HEK293 (cell line): Measurements from ENCODE around the gene ECE1.

ENCODE experiments used
- CTCF ChIA-PET: fragments of 350-600 bp; formaldehyde crosslinking; extraction: SDS; loops from one replicate; lab custom pipeline; 2021; ENCODE audit warnings: antibody characterized with exemption; lab: Yijun Ruan, JAX
- POLR2A ChIA-PET: fragments of 300-600 bp; formaldehyde crosslinking; extraction: SDS; loops from one replicate; lab custom pipeline; 2020; ENCODE audit warnings: antibody characterized with exemption, inconsistent platforms; lab: Yijun Ruan, JAX
- H3K27ac ChIP-seq: fragments of 200-500 bp; sonication (Bioruptor generic); 2 replicates; pipeline ENCODE4 v1.5.1; 2014; ENCODE audit warnings: low read depth, low read length, control low read depth, inconsistent platforms; ENCODE audit errors: extremely low read depth
- H3K36me3 ChIP-seq, 2 experiments: fragments of 200-500 bp in 1 of 2; sonication (Bioruptor generic) in 1 of 2; 1 replicate in 1 of 2; 2 replicates in 1 of 2; pipeline ENCODE4 v1.5.1; 2014 to 2017; ENCODE audit warnings: inconsistent platforms in 2 of 2, low read length in 2 of 2; ENCODE audit not compliant: control insufficient read depth in 2 of 2, insufficient read depth in 1 of 2
- H3K4me1 ChIP-seq: fragments of 200-500 bp; sonication (Bioruptor generic); 2 replicates; pipeline ENCODE4 v1.5.1; 2014; ENCODE audit warnings: mild to moderate bottlenecking, low read length, inconsistent platforms; ENCODE audit not compliant: control insufficient read depth, insufficient read depth
- H3K4me3 ChIP-seq: 2 replicates; pipeline ENCODE4 v1.5.1; 2011; ENCODE audit warnings: low read depth, mild to moderate bottlenecking, control low read depth, low read length, moderate library complexity
- H3K9me3 ChIP-seq: fragments of 200-500 bp; sonication (Bioruptor generic); 2 replicates; pipeline ENCODE4 v1.5.1; 2014; ENCODE audit warnings: low read depth, low read length, inconsistent platforms; ENCODE audit not compliant: control insufficient read depth, insufficient read depth
- GLI4 ChIP-seq: fragments of 450-650 bp; formaldehyde crosslinking; IDR thresholded peaks from 2 replicates; pipeline ENCODE4 v1.5.1; 2016; ENCODE audit warnings: missing biosample characterization, missing genetic modification characterization
- GLIS1 ChIP-seq: fragments of 450-650 bp; formaldehyde crosslinking; IDR thresholded peaks from 2 replicates; pipeline ENCODE4 v1.5.1; 2016; ENCODE audit warnings: missing biosample characterization, missing genetic modification characterization
- IKZF3 ChIP-seq: fragments of 450-650 bp; IDR thresholded peaks from 2 replicates; pipeline ENCODE4 v1.5.0; 2018; ENCODE audit warnings: missing biosample characterization, mild to moderate bottlenecking, missing genetic modification characterization, moderate library complexity
- KLF1 ChIP-seq: fragments of 450-650 bp; formaldehyde crosslinking; IDR thresholded peaks from 2 replicates; pipeline ENCODE4 v1.5.1; 2016; ENCODE audit warnings: missing biosample characterization, missing genetic modification characterization
- MZF1 ChIP-seq: fragments of 450-650 bp; formaldehyde crosslinking; IDR thresholded peaks from 2 replicates; pipeline ENCODE4 v1.5.1; 2017; ENCODE audit warnings: missing biosample characterization, missing genetic modification characterization, borderline replicate concordance
- TRIM28 ChIP-seq: IDR thresholded peaks from 2 replicates; pipeline ENCODE4 v1.6.1; 2011; ENCODE audit warnings: low read length, control low read depth, borderline replicate concordance
- WT1 ChIP-seq: fragments of 450-650 bp; formaldehyde crosslinking; IDR thresholded peaks from 2 replicates; pipeline ENCODE4 v1.5.1; 2016; ENCODE audit warnings: missing biosample characterization, missing genetic modification characterization
- ZBTB48 ChIP-seq: fragments of 450-650 bp; formaldehyde crosslinking; IDR thresholded peaks from 2 replicates; pipeline ENCODE4 v1.5.1; 2016; ENCODE audit warnings: missing biosample characterization, missing genetic modification characterization
- ZBTB8A ChIP-seq: fragments of 450-650 bp; formaldehyde crosslinking; IDR thresholded peaks from 2 replicates; pipeline ENCODE4 v1.5.1; 2016; ENCODE audit warnings: missing biosample characterization, missing genetic modification characterization
- ZFHX2 ChIP-seq: fragments of 450-650 bp; formaldehyde crosslinking; conservative IDR thresholded peaks from 2 replicates; pipeline ENCODE4 v1.5.1; 2016; ENCODE audit warnings: missing biosample characterization, missing genetic modification characterization
- ZFP3 ChIP-seq: fragments of 450-650 bp; formaldehyde crosslinking; IDR thresholded peaks from 2 replicates; pipeline ENCODE4 v1.5.1; 2016; ENCODE audit warnings: low read depth, missing biosample characterization, missing genetic modification characterization
- ZNF112 ChIP-seq: fragments of 450-650 bp; formaldehyde crosslinking; IDR thresholded peaks from 2 replicates; pipeline ENCODE4 v1.5.0; 2017; ENCODE audit warnings: missing biosample characterization, missing genetic modification characterization
- ZNF175 ChIP-seq: fragments of 450-650 bp; formaldehyde crosslinking; IDR thresholded peaks from 2 replicates; pipeline ENCODE4 v1.5.1; 2016; ENCODE audit warnings: missing biosample characterization, missing genetic modification characterization
- ZNF184 ChIP-seq: fragments of 450-650 bp; IDR thresholded peaks from 2 replicates; pipeline ENCODE4 v1.5.1; 2018; ENCODE audit warnings: missing biosample characterization, mild to moderate bottlenecking, missing genetic modification characterization
- ZNF24 ChIP-seq: fragments of 450-650 bp; formaldehyde crosslinking; IDR thresholded peaks from 2 replicates; pipeline ENCODE4 v1.5.1; 2016; ENCODE audit warnings: missing biosample characterization, missing genetic modification characterization
- ZNF394 ChIP-seq: fragments of 450-650 bp; formaldehyde crosslinking; IDR thresholded peaks from 2 replicates; pipeline ENCODE4 v1.5.1; 2016; ENCODE audit warnings: missing biosample characterization, missing genetic modification characterization, mild to moderate bottlenecking, moderate library complexity, borderline replicate concordance
- ZNF423 ChIP-seq: fragments of 450-650 bp; formaldehyde crosslinking; IDR thresholded peaks from 2 replicates; pipeline ENCODE4 v1.5.1; 2016; ENCODE audit warnings: missing biosample characterization, missing genetic modification characterization
- ZNF48 ChIP-seq: fragments of 450-650 bp; formaldehyde crosslinking; IDR thresholded peaks from 2 replicates; pipeline ENCODE4 v1.5.1; 2016; ENCODE audit warnings: missing biosample characterization, missing genetic modification characterization
- ZNF561 ChIP-seq: fragments of 450-650 bp; IDR thresholded peaks from 2 replicates; pipeline ENCODE4 v1.5.1; 2018; ENCODE audit warnings: missing biosample characterization, missing genetic modification characterization, borderline replicate concordance
- ZNF600 ChIP-seq: fragments of 450-650 bp; formaldehyde crosslinking; IDR thresholded peaks from 2 replicates; pipeline ENCODE4 v1.5.1; 2016; ENCODE audit warnings: missing biosample characterization, missing genetic modification characterization
- ZNF785 ChIP-seq: fragments of 450-650 bp; formaldehyde crosslinking; IDR thresholded peaks from 2 replicates; pipeline ENCODE4 v1.5.1; 2016; ENCODE audit warnings: missing biosample characterization, missing genetic modification characterization
- ZNF843 ChIP-seq: fragments of 450-650 bp; formaldehyde crosslinking; IDR thresholded peaks from 2 replicates; pipeline ENCODE4 v1.5.1; 2016; ENCODE audit warnings: missing biosample characterization, missing genetic modification characterization
- ZXDB ChIP-seq: fragments of 450-650 bp; formaldehyde crosslinking; IDR thresholded peaks from 2 replicates; pipeline ENCODE4 v1.5.1; 2016; ENCODE audit warnings: missing biosample characterization, missing genetic modification characterization
- TF ChIP-seq, protein P1 (sequence below): fragments of 450-650 bp; formaldehyde crosslinking; conservative IDR thresholded peaks from 2 replicates; pipeline ENCODE4 v1.5.1; 2016; ENCODE audit warnings: low read depth, missing biosample characterization, missing genetic modification characterization
- TF ChIP-seq, protein P2 (sequence below): fragments of 450-650 bp; formaldehyde crosslinking; IDR thresholded peaks from 2 replicates; pipeline ENCODE4 v1.5.1; 2016; ENCODE audit warnings: missing biosample characterization, missing genetic modification characterization

Gene ECE1

DNA sequence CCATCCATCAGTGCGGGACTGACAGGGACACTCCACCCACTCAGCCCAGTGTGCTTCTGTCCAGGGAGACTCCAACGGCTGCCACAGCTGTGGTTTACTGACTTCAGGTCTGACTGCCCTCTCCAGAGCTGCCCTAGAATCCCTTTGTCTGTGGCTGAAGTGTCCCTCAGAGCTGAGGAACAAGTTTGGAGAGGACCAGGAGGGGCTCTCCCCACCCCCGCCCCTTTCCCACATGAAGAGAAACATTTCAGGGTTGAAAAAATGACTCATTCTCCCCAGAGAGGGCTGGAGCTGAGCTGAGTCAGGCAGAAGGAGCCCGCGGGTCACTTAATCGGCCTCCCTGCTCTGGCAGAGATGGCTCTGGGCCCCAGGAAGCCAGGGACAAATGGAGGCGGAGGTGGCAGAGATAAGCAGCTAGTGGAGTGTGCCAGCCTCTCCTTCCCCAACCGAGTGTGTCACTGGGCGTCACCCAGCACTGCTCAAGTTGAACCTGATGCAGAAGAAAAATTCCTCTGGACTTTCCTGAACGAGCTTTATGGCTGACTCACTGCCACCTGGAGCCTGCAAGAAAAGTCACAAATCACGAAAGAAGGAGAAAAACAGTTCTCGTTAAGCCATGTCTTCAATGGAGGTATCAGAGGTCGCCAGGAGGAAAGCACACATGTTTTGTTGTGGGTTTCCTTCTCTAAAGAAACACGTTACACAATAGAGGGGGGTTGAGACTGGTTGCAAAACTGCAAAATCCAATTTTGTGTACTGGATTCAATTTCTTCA is 34.3 kb upstream of the ECE1 start (continued):
- TF ChIP-seq TRIM28, result peak; percentile 77; the same call in 1 of the 2 replicates
- TF ChIP-seq ZNF843, result peak; percentile 51; the same call in 1 of the 2 replicates
- TF ChIP-seq ZNF423 (tag by site-specific recombination), result 0 out of 2 replicates have a peak, but pooled peaks have one; percentile 24
- TF ChIP-seq MZF1, result peak; percentile 92; the same call in 1 of the 2 replicates
- TF ChIP-seq ZNF184, result peak; percentile 45; the same call in 1 of the 2 replicates
- peak; percentile 66 for TF ChIP-seq ZBTB8A (tag by site-specific recombination)
- TF ChIP-seq ZXDB (tag by site-specific recombination), result peak; percentile 72
- TF ChIP-seq ZNF561 (tag by site-specific recombination), result peak; percentile 77; the same call in 1 of the 2 replicates
- no peak for TF ChIP-seq ZNF785 (tag by site-specific recombination)
- no peak for TF ChIP-seq ZFP3 (tag by site-specific recombination)
- peak; percentile 38; the same call in 1 of the 2 replicates for TF ChIP-seq ZNF394 (tag by site-specific recombination)
- no peak for TF ChIP-seq ZNF175 (tag by site-specific recombination)
- peak; percentile 76 for TF ChIP-seq GLIS1
- peak; percentile 81 for TF ChIP-seq IKZF3 (tag by site-specific recombination)

DNA sequence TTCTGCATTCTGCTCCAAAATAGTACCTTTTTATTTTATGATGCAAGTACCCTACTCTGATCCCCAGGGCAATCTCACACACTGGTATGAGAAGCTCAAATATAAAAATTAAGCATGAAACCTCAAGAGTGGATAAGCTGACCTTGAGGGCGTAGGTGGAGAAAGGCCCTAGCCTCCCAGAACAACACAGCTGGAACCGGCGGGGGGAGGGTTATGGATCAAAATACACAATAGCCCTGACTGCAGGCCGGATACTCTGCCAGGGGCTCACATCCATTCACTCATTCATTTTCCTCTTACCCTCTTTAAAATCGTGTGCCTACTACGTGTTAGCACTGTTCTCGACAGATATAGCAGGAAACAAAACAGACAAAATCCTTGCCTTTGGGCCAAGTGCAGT is 32.8 kb upstream of the ECE1 start:
- Histone ChIP-seq H3K36me3 (no peaks in the 10 kb centered on the region), H3K4me1 (peaks cover 34% of the 10 kb centered on the region), H3K9me3 (no peaks in the 10 kb centered on the region), H3K27ac (no peak overlapping the region; the same call in 1 of the 2 replicates), H3K4me3 (no peak overlapping the region)
- ChIA-PET CTCF (interaction anchor here (1.0 to 7.4 kb wide), 4 partner anchors 13 to 68 kb away, joined by 3 to 79 read pairs (median 25); no protein-coding TSS in a partner anchor), POLR2A (interaction anchor here (1.1 to 2.0 kb wide), 2 partner anchors 16 to 30 kb away, joined by 3 to 4 read pairs; no protein-coding TSS in a partner anchor)
- TF ChIP-seq ZNF48, result no peak
- TF ChIP-seq ZNF24 (tag by site-specific recombination), result peak; percentile 52; the same call in 1 of the 2 replicates
- TF ChIP-seq GLI4 (tag by site-specific recombination), result no peak
- TF ChIP-seq WT1, result peak; percentile 26; the same call in 1 of the 2 replicates
- 0 out of 2 replicates have a peak, but pooled peaks have one; percentile 31 for TF ChIP-seq ZFHX2
- TF ChIP-seq ZNF600 (tag by site-specific recombination), result peak; percentile 77

DNA sequence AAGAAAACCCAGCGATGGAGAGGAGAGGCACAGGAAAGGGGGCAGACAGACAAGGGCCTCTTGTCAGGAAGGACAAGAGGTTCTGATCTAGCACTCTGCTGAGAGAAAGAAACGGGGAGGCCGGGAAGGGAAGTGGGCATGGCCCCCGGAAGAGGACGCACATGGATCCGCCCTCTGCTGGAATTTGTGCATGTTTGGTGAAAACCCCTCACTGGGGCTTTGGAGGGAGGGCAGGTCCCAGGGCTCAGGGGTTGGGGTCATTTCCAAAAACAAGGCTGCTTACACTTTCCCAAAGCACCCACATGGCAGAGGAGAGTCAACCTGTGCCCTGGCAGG is 32.4 kb upstream of the ECE1 start:
- Histone ChIP-seq H3K9me3 (no peaks in the 10 kb centered on the region), H3K4me1 (peaks cover 34% of the 10 kb centered on the region), H3K4me3 (no peak overlapping the region), H3K36me3 (no peaks in the 10 kb centered on the region), H3K27ac (no peak overlapping the region; the same call in 1 of the 2 replicates)
- TF ChIP-seq, protein P1, sequence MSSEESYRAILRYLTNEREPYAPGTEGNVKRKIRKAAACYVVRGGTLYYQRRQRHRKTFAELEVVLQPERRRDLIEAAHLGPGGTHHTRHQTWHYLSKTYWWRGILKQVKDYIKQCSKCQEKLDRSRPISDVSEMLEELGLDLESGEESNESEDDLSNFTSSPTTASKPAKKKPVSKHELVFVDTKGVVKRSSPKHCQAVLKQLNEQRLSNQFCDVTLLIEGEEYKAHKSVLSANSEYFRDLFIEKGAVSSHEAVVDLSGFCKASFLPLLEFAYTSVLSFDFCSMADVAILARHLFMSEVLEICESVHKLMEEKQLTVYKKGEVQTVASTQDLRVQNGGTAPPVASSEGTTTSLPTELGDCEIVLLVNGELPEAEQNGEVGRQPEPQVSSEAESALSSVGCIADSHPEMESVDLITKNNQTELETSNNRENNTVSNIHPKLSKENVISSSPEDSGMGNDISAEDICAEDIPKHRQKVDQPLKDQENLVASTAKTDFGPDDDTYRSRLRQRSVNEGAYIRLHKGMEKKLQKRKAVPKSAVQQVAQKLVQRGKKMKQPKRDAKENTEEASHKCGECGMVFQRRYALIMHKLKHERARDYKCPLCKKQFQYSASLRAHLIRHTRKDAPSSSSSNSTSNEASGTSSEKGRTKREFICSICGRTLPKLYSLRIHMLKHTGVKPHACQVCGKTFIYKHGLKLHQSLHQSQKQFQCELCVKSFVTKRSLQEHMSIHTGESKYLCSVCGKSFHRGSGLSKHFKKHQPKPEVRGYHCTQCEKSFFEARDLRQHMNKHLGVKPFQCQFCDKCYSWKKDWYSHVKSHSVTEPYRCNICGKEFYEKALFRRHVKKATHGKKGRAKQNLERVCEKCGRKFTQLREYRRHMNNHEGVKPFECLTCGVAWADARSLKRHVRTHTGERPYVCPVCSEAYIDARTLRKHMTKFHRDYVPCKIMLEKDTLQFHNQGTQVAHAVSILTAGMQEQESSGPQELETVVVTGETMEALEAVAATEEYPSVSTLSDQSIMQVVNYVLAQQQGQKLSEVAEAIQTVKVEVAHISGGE, result no peak
- TF ChIP-seq ZBTB48 (tag by site-specific recombination) (peak; percentile 15; the same call in 1 of the 2 replicates), KLF1 (tag by site-specific recombination) (0 out of 2 replicates have a peak, but pooled peaks have one; percentile 31), ZNF112 (tag by site-specific recombination) (no peak)
- TF ChIP-seq, protein P2, sequence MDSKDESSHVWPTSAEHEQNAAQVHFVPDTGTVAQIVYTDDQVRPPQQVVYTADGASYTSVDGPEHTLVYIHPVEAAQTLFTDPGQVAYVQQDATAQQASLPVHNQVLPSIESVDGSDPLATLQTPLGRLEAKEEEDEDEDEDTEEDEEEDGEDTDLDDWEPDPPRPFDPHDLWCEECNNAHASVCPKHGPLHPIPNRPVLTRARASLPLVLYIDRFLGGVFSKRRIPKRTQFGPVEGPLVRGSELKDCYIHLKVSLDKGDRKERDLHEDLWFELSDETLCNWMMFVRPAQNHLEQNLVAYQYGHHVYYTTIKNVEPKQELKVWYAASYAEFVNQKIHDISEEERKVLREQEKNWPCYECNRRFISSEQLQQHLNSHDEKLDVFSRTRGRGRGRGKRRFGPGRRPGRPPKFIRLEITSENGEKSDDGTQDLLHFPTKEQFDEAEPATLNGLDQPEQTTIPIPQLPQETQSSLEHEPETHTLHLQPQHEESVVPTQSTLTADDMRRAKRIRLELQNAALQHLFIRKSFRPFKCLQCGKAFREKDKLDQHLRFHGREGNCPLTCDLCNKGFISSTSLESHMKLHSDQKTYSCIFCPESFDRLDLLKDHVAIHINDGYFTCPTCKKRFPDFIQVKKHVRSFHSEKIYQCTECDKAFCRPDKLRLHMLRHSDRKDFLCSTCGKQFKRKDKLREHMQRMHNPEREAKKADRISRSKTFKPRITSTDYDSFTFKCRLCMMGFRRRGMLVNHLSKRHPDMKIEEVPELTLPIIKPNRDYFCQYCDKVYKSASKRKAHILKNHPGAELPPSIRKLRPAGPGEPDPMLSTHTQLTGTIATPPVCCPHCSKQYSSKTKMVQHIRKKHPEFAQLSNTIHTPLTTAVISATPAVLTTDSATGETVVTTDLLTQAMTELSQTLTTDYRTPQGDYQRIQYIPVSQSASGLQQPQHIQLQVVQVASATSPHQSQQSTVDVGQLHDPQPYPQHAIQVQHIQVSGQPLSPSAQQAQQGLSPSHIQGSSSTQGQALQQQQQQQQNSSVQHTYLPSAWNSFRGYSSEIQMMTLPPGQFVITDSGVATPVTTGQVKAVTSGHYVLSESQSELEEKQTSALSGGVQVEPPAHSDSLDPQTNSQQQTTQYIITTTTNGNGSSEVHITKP (tag by site-specific recombination), result peak; percentile 34
- ChIA-PET CTCF (interaction anchor here (1.0 to 7.4 kb wide), 5 partner anchors 12 to 68 kb away, joined by 3 to 79 read pairs (median 7); no protein-coding TSS in a partner anchor), POLR2A (interaction anchor here (2.0 kb wide), 1 partner anchor 16 kb away, joined by 4 read pairs; no protein-coding TSS in a partner anchor)
